Nephron (organoid): Measurements from ENCODE around the gene SETD2.

ENCODE experiments used
- H3K27ac Mint-ChIP-seq, 3 experiments: 2 replicates each; pipeline ENCODE4 v1.8.0; 2020; ENCODE audit warnings: mixed read lengths in 3 of 3, mild to moderate bottlenecking in 2 of 3, moderate library complexity in 1 of 3
- H3K27me3 Mint-ChIP-seq: 2 replicates; pipeline ENCODE4 v1.8.0; 2021; ENCODE audit warnings: low read depth, mild to moderate bottlenecking, moderate library complexity, mixed read lengths
- H3K36me3 Mint-ChIP-seq: 2 replicates; pipeline ENCODE4 v1.8.0; 2020; ENCODE audit warnings: low read depth, mixed read lengths
- H3K4me1 Mint-ChIP-seq: 2 replicates; pipeline ENCODE4 v1.8.0; 2020; ENCODE audit warnings: mixed read lengths
- H3K4me3 Mint-ChIP-seq, 3 experiments: 2 replicates each; pipeline ENCODE4 v1.8.0; 2020; ENCODE audit warnings: mild to moderate bottlenecking in 3 of 3, mixed read lengths in 3 of 3, moderate library complexity in 2 of 3
- H3K9me3 Mint-ChIP-seq: 2 replicates; pipeline ENCODE4 v1.8.0; 2020; ENCODE audit warnings: mixed read lengths
- TF ChIP-seq, protein P1 (sequence below), 3 experiments: fragments of 200-600 bp; sonication (generic); IDR thresholded peaks; one replicate each; pipeline ENCODE4 v1.5.0; 2021; ENCODE audit warnings: antibody characterized with exemption in 3 of 3; ENCODE audit not compliant: unreplicated experiment in 3 of 3

Gene SETD2

DNA sequence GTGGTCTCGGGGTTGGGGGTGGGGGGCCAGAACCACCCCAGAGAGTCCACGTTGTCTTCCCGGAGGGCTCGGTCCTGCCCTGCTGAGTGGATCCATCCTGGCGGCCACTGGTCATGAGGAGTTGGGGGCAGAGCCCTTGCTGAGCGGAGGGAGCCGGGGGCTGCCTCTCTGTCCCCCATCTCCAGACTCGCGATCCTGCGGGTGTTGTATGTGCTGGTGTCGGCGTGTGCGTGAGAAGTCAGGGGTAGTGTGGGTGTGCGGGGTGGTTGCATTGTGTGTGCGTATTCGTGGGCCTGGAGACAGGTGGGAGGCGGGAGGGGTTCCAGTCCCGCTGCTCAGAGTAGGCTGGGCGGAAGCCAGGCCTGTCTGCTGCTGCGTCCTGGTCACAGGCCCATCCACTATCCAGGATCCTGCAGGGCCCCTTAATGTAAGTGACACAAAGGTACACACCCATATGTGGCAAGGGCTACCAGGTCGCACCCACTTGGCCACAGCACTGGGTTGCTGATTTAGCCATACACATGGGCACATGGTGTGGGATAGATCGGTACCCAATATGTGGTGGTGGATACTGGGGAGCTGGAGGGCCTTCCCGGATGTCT is 153.7 kb downstream of the SETD2 start:
- Mint-ChIP-seq H3K36me3 (peaks cover 7% of the 10 kb centered on the region), H3K9me3 (no peaks in the 10 kb centered on the region), H3K4me1 (no peaks in the 10 kb centered on the region), H3K27ac (peak overlapping the region; percentile 82 to 95 (median 88)), H3K4me3 (peak overlapping the region; percentile 81 to 85 (median 83)), H3K27me3 (no peaks in the 10 kb centered on the region)
- TF ChIP-seq, protein P1, sequence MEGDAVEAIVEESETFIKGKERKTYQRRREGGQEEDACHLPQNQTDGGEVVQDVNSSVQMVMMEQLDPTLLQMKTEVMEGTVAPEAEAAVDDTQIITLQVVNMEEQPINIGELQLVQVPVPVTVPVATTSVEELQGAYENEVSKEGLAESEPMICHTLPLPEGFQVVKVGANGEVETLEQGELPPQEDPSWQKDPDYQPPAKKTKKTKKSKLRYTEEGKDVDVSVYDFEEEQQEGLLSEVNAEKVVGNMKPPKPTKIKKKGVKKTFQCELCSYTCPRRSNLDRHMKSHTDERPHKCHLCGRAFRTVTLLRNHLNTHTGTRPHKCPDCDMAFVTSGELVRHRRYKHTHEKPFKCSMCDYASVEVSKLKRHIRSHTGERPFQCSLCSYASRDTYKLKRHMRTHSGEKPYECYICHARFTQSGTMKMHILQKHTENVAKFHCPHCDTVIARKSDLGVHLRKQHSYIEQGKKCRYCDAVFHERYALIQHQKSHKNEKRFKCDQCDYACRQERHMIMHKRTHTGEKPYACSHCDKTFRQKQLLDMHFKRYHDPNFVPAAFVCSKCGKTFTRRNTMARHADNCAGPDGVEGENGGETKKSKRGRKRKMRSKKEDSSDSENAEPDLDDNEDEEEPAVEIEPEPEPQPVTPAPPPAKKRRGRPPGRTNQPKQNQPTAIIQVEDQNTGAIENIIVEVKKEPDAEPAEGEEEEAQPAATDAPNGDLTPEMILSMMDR (IDR thresholded peaks at IDR 0.05; ENCODE audit: unreplicated experiment in 3 of 3), result no peak

DNA sequence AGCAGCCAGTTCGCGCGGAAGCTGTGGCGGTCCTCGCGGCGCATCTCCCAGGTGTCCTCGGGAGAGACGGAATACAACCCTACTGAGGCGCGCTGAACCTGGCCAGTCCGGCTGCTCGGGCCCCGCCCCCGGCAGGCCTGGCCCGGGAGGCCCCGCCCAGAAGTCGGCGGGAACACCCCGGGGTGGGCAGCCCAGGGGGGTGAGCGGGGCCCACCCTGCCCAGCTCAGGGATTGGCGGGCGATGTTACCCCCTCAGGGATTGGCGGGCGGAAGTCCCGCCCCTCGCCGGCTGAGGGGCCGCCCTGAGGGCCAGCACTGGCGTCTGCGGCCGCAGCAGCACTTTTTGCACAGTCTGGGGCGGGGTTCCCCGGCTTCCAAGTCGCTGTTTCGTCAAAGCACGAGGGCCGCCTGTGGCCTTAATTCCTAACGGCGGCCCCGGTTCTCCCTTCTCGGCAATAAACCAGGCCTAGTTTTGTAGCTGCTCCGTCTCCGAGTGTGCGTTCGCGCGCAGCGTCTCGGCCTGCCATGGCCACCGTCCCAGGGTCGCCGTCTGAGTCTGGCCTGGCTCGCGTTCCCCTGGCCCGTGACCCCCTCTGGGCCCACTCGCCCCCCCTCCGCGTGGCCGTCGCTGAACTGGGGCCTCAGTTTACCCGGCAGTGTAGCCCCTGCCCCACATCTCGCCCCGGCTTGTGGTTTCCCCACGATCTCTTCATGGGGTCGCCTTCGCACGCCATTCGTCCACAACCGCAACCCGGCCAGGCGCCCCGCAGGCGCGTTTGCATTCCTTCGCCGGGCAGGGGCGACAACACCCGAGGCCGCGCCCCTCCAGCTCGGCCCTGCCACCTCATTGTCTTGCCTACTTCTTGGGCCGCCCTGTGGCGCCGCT is 154.4 kb downstream of the SETD2 start:
- Mint-ChIP-seq H3K9me3 (no peaks in the 10 kb centered on the region), H3K4me3 (peak overlapping the region; percentile 81 to 85 (median 83)), H3K27me3 (no peaks in the 10 kb centered on the region), H3K27ac (peak overlapping the region; percentile 82 to 95 (median 88)), H3K36me3 (peaks cover 4% of the 10 kb centered on the region), H3K4me1 (no peaks in the 10 kb centered on the region)
- TF ChIP-seq, protein P1 (IDR thresholded peaks at IDR 0.05; ENCODE audit: unreplicated experiment in 3 of 3), result no peak

DNA sequence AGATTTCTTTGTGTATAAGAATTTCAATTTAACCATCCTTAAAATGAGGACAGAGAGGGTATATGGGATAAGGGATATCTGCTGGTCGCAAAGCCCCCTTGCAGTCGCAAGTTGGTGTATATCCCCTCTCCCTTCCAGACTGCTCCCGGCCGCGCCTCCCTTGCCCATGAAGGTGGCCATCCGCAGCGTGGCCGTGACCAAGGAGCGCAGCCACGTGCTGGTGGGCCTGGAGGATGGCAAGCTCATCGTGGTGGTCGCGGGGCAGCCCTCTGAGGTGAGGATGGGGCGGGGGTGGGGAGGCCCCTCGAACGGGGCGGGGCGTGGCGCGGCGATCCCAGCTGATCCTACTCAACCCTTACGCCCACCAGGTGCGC is 155.1 kb downstream of the SETD2 start:
- Mint-ChIP-seq H3K4me1 (no peaks in the 10 kb centered on the region), H3K27ac (peak overlapping the region in 1 of 3 experiments; percentile 64), H3K4me3 (peak overlapping the region; percentile 55 to 79 (median 78)), H3K27me3 (no peaks in the 10 kb centered on the region), H3K36me3 (no peaks in the 10 kb centered on the region), H3K9me3 (no peaks in the 10 kb centered on the region)
- TF ChIP-seq, protein P1 (IDR thresholded peaks at IDR 0.05; ENCODE audit: unreplicated experiment in 3 of 3), result no peak

DNA sequence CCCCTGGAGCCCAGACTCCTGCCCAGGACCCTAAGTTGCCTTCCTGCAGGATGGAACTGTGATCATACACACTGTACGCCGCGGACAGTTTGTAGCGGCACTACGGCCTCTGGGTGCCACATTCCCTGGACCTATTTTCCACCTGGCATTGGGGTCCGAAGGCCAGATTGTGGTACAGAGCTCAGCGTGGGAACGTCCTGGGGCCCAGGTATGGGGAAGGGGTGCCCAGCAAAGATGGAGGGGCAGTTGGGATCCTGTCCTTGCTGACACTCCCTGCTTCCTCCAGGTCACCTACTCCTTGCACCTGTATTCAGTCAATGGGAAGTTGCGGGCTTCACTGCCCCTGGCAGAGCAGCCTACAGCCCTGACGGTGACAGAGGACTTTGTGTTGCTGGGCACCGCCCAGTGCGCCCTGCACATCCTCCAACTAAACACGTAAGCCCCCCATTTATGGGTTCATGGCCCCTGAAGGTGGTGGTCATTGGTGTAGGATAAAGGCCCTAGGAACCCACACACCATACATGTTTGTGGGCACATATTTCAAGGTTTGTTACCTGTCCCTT is 155.6 kb downstream of the SETD2 start:
- TF ChIP-seq, protein P1 (IDR thresholded peaks at IDR 0.05; ENCODE audit: unreplicated experiment in 3 of 3), result no peak
- H3K9me3 Mint-ChIP-seq, result no peaks in the 10 kb centered on the region
- H3K4me1 Mint-ChIP-seq, result no peaks in the 10 kb centered on the region
- H3K4me3 Mint-ChIP-seq, result peak overlapping the region; percentile 55 to 79 (median 78)
- no peaks in the 10 kb centered on the region for H3K36me3 Mint-ChIP-seq
- no peaks in the 10 kb centered on the region for H3K27me3 Mint-ChIP-seq
- H3K27ac Mint-ChIP-seq, result peak overlapping the region in 1 of 3 experiments; percentile 64

DNA sequence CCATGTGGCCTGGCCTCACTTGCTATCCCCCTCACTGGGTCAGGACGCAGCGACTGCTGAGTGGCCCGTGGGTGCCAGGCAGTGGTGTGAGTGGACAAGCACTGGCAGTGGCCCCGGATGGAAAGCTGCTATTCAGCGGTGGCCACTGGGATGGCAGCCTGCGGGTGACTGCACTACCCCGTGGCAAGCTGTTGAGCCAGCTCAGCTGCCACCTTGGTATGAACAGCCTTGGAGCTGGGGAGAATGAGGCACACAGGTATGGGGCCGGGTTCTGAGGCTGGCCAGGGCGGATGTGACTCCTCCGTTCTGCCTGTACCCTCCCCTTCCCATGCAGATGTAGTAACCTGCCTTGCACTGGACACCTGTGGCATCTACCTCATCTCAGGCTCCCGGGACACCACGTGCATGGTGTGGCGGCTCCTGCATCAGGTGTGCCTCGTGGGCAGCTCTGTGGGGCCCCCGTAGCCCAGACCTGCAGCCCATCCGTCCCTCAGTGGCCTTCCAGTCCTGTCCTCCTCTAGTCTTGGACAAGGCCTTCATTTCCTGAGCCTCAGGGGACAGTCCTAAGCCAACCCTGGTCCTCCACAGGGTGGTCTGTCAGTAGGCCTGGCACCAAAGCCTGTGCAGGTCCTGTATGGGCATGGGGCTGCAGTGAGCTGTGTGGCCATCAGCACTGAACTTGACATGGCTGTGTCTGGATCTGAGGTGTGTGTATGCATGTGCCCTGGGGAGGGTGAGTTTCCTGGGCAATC is 156.3 kb downstream of the SETD2 start:
- H3K27me3 Mint-ChIP-seq, result no peaks in the 10 kb centered on the region

More for the DNA sequence above, 156.3 kb downstream of the SETD2 start:
- Mint-ChIP-seq H3K9me3 (no peaks in the 10 kb centered on the region), H3K4me3 (peak overlapping the region in 2 of 3 experiments; percentile 5 to 28), H3K36me3 (no peaks in the 10 kb centered on the region), H3K27ac (no peak overlapping the region), H3K4me1 (no peaks in the 10 kb centered on the region)
- TF ChIP-seq, protein P1 (IDR thresholded peaks at IDR 0.05; ENCODE audit: unreplicated experiment in 3 of 3), result no peak
